ENCODE data around the gene KLHDC7A. TPM values are rescaled to one million over a fixed set of nuclear protein-coding genes. Genes with fewer than 3 reads are reported as not detected.

KLHDC7A gene
- total RNA-seq, 3 donors from 2014 or later = 0.80 to 15.7 (median 0.98) TPM

GRCh38 chr1:18444563-18444962 lies 36.2 kb upstream of the KLHDC7A start:
- no peaks in the 10 kb centered on the region for H3K4me1 ChIP-seq
- intact Hi-C loops (cut with DNase I; ENCODE audit: low total_unique reads) = no loop called here
- TF ChIP-seq POLR2AphosphoS5 (IDR thresholded peaks at IDR 0.05) = no peak
- no peak for TF ChIP-seq POLR2A (IDR thresholded peaks at IDR 0.05)
- no peak for TF ChIP-seq CTCF (IDR thresholded peaks at IDR 0.05)
- H3K9me3 ChIP-seq = peaks cover 4 to 7% of the 10 kb centered on the region in 2 donors
- no peak overlapping the region for H3K4me3 ChIP-seq
- peaks cover 0 to 4% of the 10 kb centered on the region in 2 donors for H3K27me3 ChIP-seq
- no peak for DNase-seq (ENCODE audit: low spot score in 2 of 2)
- no peak overlapping the region for H3K27ac ChIP-seq
- H3K36me3 ChIP-seq = no peaks in the 10 kb centered on the region

- no peak overlapping the region for H3K4me3 ChIP-seq
- H3K4me1 ChIP-seq = no peaks in the 10 kb centered on the region
- peaks cover 0 to 4% of the 10 kb centered on the region in 2 donors for H3K27me3 ChIP-seq
- no peaks in the 10 kb centered on the region for H3K36me3 ChIP-seq
- no peak overlapping the region for H3K27ac ChIP-seq
- no peak for DNase-seq (ENCODE audit: low spot score in 2 of 2)
- intact Hi-C loops (cut with DNase I; ENCODE audit: low total_unique reads) = no loop called here
- TF ChIP-seq CTCF (IDR thresholded peaks at IDR 0.05) = no peak
- TF ChIP-seq POLR2AphosphoS5 (IDR thresholded peaks at IDR 0.05) = no peak
- no peak for TF ChIP-seq POLR2A (IDR thresholded peaks at IDR 0.05)
- H3K9me3 ChIP-seq = peaks cover 0 to 4% of the 10 kb centered on the region in 2 donors
These were observed 34.0 kb upstream of the KLHDC7A start for GRCh38 chr1:18446751-18447150.

- peaks cover 0 to 4% of the 10 kb centered on the region in 2 donors for H3K27me3 ChIP-seq
- peaks cover 0 to 4% of the 10 kb centered on the region in 2 donors for H3K9me3 ChIP-seq
- H3K27ac ChIP-seq = no peak overlapping the region
- no peak for DNase-seq (ENCODE audit: low spot score in 2 of 2)
- no peaks in the 10 kb centered on the region for H3K36me3 ChIP-seq
- TF ChIP-seq CTCF (IDR thresholded peaks at IDR 0.05) = no peak
- TF ChIP-seq POLR2A (IDR thresholded peaks at IDR 0.05) = no peak
- no peak for TF ChIP-seq POLR2AphosphoS5 (IDR thresholded peaks at IDR 0.05)
- intact Hi-C loops (cut with DNase I; ENCODE audit: low total_unique reads) = no loop called here
- no peaks in the 10 kb centered on the region for H3K4me1 ChIP-seq
- H3K4me3 ChIP-seq = no peak overlapping the region
These were observed 33.1 kb upstream of the KLHDC7A start for GRCh38 chr1:18447509-18448220.

- Histone ChIP-seq H3K36me3 (no peaks in the 10 kb centered on the region), H3K4me3 (no peak overlapping the region), H3K9me3 (peaks cover 0 to 4% of the 10 kb centered on the region in 2 donors), H3K27ac (no peak overlapping the region), H3K27me3 (peaks cover 0 to 4% of the 10 kb centered on the region in 2 donors), H3K4me1 (no peaks in the 10 kb centered on the region)
- intact Hi-C loops (cut with DNase I; ENCODE audit: low total_unique reads) = no loop called here
- TF ChIP-seq CTCF (IDR thresholded peaks at IDR 0.05) (no peak), POLR2A (IDR thresholded peaks at IDR 0.05) (no peak), POLR2AphosphoS5 (IDR thresholded peaks at IDR 0.05) (no peak)
- no peak for DNase-seq (ENCODE audit: low spot score in 2 of 2)
These were observed 31.8 kb upstream of the KLHDC7A start for GRCh38 chr1:18448889-18449288.

- Histone ChIP-seq H3K4me3 (no peak overlapping the region), H3K36me3 (no peaks in the 10 kb centered on the region), H3K9me3 (no peaks in the 10 kb centered on the region), H3K27me3 (peaks cover 0 to 5% of the 10 kb centered on the region in 2 donors), H3K27ac (no peak overlapping the region), H3K4me1 (no peaks in the 10 kb centered on the region)
- DNase-seq (ENCODE audit: low spot score in 2 of 2) = no peak
- TF ChIP-seq CTCF (IDR thresholded peaks at IDR 0.05) (no peak), POLR2AphosphoS5 (IDR thresholded peaks at IDR 0.05) (no peak), POLR2A (IDR thresholded peaks at IDR 0.05) (no peak)
- intact Hi-C loops (cut with DNase I; ENCODE audit: low total_unique reads) = no loop called here
These were observed 28.2 kb upstream of the KLHDC7A start for GRCh38 chr1:18452550-18452949.
